Activated CD4-positive, alpha-beta T cell treated with anti-CD3 and anti-CD28 coated beads, Interleukin-2, amount 50 U/mL, for 24 hours (primary cell): Measurements from ENCODE around the gene MADCAM1.

Experiments
- DNase-seq, 2 donors: peaks; one replicate each; pipeline ENCODE4 v3.0.0-alpha.2; 2020; ENCODE audit warnings: low read depth in 1 of 2, low spot score in 1 of 2

MADCAM1 gene

DNA sequence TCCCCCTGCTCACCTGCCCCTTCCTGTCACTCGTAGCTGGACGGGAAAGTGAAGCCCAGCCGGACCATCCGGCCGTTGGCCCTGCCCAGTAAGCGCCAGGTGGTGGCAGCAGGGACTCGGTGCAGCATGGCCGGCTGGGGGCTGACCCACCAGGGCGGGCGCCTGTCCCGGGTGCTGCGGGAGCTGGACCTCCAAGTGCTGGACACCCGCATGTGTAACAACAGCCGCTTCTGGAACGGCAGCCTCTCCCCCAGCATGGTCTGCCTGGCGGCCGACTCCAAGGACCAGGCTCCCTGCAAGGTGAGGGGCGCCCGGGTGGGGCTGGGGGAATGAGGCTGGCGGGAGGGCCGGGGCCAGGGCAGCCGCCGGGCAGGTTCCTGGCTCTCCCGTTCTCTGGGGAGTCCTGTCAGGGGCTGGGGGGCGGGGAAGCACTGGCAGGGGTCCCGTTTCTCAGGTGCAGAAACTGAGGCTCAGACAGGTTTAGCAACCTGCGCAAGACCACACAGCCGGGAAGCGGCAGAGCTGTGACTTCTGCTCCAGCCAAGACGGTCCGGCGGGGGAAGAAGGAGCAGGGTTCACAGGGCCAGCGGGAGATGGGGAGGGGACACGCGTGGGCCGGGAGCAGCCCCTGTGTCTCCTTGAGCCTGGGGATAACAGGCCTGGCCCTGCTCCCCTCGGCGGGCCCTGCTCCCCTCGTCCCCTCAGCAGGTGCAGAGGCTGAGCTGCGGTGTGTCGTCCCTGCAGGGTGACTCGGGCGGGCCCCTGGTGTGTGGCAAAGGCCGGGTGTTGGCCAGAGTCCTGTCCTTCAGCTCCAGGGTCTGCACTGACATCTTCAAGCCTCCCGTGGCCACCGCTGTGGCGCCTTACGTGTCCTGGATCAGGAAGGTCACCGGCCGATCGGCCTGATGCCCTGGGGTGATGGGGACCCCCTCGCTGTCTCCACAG is 52.9 kb downstream of the MADCAM1 start:
- no peak for DNase-seq

DNA sequence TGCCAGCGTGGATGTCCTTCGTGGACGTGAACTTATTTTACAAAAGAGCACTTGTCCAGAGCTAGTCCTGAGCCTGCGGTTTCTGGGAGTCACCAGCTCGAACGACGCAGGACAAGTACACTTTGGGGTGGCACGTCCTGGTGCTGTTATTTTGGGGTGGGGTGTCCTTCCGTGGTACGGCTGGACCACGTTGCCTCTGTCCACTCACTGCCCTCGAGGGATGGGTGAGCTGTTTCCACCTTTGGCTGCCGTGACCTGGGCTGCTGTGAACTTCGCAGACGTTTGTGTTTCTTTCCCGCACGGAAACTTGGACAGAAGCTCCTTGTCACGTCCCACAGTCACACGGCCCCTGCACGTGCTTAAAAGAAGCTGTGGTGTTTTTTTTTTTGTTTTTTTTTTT is 58.5 kb downstream of the MADCAM1 start:
- DNase-seq: no peak
